Measurements from ENCODE around the gene TNFRSF19.
"Not testable (repeated sequence)": the region's sequence is repeated elsewhere in the genome, so short reads cannot be mapped to it uniquely, and the experiment has no call there.

Gene TNFRSF19

DNA sequence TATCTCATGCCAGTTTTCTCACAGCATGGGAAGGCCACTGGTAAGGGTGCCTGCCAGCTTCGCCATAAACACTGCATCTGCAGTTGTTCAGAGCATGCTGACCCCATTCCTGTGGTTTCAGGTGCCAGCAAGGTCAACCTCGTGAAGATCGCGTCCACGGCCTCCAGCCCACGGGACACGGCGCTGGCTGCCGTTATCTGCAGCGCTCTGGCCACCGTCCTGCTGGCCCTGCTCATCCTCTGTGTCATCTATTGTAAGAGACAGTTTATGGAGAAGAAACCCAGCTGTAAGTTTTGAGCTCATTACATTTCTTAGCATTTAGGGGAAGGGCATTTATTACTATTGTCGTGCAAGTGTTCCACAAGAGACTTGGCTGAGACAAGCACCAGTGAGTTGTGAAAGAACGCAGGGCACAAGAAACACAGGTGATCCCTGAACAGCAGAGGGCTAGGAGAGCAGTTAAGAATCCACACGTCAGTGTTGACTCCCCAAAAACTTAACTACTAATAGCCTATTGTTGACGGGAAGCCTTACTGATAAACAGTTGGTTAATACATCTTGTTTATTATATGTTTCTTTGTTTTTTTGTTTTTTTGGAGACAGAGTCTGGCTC is 88.8 kb downstream of the TNFRSF19 start:
- DNase-seq = no peak

DNA sequence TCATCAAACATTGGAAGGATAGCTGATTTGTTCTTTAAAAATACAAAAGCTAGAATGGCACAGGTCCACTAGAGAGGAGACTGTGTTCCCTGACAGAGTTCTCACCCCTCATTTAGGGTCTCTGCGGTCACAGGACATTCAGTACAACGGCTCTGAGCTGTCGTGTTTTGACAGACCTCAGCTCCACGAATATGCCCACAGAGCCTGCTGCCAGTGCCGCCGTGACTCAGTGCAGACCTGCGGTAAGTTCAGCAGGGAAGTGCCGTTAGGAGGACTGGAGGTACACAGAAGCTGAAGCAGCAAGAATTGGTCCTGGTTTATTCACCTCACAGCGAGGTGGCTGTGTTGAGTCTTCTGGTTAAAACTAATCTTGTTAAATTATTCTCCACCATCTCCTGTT is 90.0 kb downstream of the TNFRSF19 start:
- DNase-seq = no peak

GRCh38 chr13:23666582-23666981 is 96.4 kb downstream of the TNFRSF19 start:
- DNase-seq = no peak

DNA sequence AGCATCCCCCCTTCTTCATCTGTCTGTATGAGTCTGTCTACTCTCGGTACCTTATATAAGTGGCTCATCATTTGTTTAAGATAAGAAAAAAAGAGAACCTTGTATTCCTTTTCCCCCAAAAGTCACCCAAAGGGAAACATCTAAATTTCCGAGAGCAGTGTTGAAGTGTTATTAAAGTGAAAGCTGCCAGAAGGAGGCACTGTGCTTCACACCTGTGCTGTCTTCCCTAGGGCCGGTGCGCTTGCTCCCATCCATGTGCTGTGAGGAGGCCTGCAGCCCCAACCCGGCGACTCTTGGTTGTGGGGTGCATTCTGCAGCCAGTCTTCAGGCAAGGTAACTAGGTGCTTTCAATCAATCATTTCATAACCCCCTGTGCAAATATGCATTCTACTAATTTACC is 97.5 kb downstream of the TNFRSF19 start:
- DNase-seq = no peak

- no peak for DNase-seq
These were observed 98.3 kb downstream of the TNFRSF19 start for GRCh38 chr13:23668562-23668961.

- DNase-seq = no peak
These were observed 100.6 kb downstream of the TNFRSF19 start for GRCh38 chr13:23670793-23671192.

DNA sequence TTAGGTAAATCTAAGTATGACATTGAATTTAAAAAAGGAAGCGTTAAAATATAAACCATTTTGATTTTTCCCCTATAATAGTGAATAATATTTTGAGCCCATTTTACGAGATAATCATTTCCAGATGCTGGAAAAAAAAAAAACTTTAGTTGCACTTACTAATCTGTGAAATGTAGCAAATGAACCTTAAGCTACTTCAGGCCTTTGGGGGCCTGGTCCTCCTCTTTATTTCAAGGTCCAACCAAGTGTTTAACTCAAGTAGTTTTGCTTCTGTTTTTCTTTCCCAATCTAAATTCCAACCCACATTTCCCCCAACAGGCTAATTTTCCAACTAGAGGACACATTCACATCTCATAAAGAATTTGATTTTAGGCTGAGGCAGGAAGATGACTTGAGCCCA is 101.2 kb downstream of the TNFRSF19 start:
- no peak for DNase-seq

- DNase-seq = no peak
These were observed 101.7 kb downstream of the TNFRSF19 start for GRCh38 chr13:23671897-23672296.

DNA sequence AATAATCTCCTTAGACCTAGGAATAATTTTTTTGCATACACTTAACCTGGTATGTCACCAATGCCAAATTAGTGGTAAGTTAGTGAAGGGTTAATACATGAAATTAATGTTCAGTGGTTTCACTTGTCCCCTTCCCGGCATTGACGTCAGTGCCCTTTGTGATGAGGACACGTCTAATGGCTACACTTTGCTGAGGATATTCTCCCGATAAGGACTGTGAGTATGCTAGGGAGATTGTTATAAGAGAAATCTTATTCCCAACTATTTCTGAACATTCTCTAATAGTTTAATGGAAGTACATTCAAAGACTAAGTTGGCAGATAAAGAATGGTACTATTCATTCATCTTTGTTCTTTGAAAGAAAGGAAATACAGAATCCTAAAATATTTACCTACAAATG is 102.4 kb downstream of the TNFRSF19 start:
- no peak for DNase-seq

DNA sequence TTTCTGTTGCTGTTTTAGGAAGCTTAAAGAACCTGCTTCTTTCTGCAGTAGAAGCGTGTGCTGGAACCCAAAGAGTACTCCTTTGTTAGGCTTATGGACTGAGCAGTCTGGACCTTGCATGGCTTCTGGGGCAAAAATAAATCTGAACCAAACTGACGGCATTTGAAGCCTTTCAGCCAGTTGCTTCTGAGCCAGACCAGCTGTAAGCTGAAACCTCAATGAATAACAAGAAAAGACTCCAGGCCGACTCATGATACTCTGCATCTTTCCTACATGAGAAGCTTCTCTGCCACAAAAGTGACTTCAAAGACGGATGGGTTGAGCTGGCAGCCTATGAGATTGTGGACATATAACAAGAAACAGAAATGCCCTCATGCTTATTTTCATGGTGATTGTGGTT is 103.1 kb downstream of the TNFRSF19 start:
- no peak for DNase-seq

DNA sequence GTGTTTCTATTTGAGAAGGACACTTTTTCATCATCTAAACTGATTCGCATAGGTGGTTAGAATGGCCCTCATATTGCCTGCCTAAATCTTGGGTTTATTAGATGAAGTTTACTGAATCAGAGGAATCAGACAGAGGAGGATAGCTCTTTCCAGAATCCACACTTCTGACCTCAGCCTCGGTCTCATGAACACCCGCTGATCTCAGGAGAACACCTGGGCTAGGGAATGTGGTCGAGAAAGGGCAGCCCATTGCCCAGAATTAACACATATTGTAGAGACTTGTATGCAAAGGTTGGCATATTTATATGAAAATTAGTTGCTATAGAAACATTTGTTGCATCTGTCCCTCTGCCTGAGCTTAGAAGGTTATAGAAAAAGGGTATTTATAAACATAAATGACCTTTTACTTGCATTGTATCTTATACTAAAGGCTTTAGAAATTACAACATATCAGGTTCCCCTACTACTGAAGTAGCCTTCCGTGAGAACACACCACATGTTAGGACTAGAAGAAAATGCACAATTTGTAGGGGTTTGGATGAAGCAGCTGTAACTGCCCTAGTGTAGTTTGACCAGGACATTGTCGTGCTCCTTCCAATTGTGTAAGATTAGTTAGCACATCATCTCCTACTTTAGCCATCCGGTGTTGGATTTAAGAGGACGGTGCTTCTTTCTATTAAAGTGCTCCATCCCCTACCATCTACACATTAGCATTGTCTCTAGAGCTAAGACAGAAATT is 103.8 kb downstream of the TNFRSF19 start:
- DNase-seq = no peak

- no peak for DNase-seq
These were observed 104.8 kb downstream of the TNFRSF19 start for GRCh38 chr13:23674795-23675640.

- DNase-seq = not testable (repeated sequence)
These were observed 107.6 kb downstream of the TNFRSF19 start for GRCh38 chr13:23677679-23678288.

- DNase-seq = no peak
These were observed 108.6 kb downstream of the TNFRSF19 start for GRCh38 chr13:23678795-23679194.

DNA sequence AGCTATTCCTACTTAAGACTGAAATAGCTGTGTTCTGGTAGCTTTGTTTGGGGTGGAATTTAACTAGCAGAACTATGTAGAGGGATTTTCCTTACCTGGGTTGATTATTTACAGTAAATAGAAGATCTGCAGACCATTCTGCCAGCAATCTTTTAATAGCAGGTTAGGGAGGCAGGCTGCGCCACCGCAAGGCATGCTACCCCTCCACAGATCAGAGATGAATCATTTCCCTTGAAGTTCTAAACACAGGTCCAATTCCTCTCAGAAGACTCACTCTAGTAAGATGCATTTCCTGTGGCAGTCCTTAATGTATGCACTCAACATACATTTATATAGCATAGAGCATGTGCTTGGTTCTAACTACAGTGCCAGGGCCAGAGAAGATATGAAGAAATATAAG is 109.0 kb downstream of the TNFRSF19 start:
- no peak for DNase-seq

GRCh38 chr13:23680845-23681669 is 110.8 kb downstream of the TNFRSF19 start:
- no peak for DNase-seq

- no peak for DNase-seq
These were observed 112.9 kb downstream of the TNFRSF19 start for GRCh38 chr13:23683084-23683483.

GRCh38 chr13:23684647-23685046 is 114.4 kb downstream of the TNFRSF19 start:
- no peak for DNase-seq

- no peak for DNase-seq
These were observed 115.2 kb downstream of the TNFRSF19 start for GRCh38 chr13:23685416-23685815.

- no peak for DNase-seq
These were observed 116.7 kb downstream of the TNFRSF19 start for GRCh38 chr13:23686948-23687347.

DNA sequence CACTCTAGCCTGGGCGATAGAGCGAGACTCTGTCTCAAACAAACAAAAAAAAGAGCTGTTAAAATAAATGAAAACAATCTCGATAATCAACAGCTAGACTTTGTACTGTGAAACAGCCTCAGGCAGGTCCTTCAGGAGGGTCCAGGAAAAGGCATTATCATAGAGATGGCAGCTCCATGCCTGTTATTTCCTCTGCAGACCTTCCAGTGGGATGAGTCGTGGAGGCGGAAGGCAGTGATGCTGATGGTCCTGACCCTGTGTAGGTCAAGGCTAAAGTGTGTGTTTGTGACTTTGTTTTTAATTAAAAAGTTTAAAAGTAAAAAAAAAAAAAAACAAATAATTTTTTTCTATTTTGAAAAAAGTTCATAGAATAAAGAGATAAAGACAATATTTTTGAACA is 117.4 kb downstream of the TNFRSF19 start:
- no peak for DNase-seq

DNA sequence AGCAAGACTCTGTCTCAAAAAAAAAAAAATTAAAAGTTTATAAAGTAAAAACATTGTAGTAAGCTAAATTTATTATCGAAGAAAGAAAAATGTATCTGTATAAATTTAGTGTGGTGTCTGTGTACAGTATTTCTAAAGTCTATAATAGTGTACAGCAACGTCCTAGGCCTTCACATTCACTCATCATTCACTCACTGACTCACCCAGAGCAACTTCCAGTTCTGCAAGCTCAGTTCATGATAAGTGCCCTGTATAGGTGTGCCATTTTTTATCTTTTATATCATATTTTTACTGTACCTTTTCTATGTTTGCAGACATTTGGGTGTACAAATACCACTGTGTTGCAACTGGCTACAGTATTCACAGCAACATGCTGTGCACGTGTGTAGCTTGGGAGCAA is 118.1 kb downstream of the TNFRSF19 start:
- no peak for DNase-seq

GRCh38 chr13:23690668-23691067 is 120.5 kb downstream of the TNFRSF19 start:
- DNase-seq = no peak
